ENCODE results near the gene PPP3R1.

- TF ChIP-seq GABPA (IDR thresholded peaks at IDR 0.05; ENCODE audit: low read depth) = no peak
- TF ChIP-seq CTCF (IDR thresholded peaks at IDR 0.05; ENCODE audit: insufficient read depth, low read length) = no peak
These were observed 58.5 kb downstream of the PPP3R1 start for GRCh38 chr2:68193787-68194372.

Measured in HL-60 (cell line).